Tibial nerve (tissue), 3 donors: ENCODE data around the gene KPNA3.

Source experiments
- CTCF ChIP-seq, 5 experiments: fragments of 200-600 bp in 3 of 5; fragments of 450-650 bp in 2 of 5; sonication (generic) in 3 of 5; IDR thresholded peaks; one replicate each; pipeline ENCODE4 v1.5.1; 2016 to 2019; ENCODE audit warnings: antibody characterized with exemption in 5 of 5, mild to moderate bottlenecking in 3 of 5, moderate library complexity in 2 of 5
- POLR2A ChIP-seq, 2 donors: fragments of 450-650 bp; IDR thresholded peaks; one replicate each; pipeline ENCODE4 v1.6.1; 2017; ENCODE audit warnings: antibody characterized with exemption in 2 of 2, mild to moderate bottlenecking in 2 of 2, moderate library complexity in 2 of 2

- TF ChIP-seq CTCF (IDR thresholded peaks at IDR 0.05), result no peak
- no peak for TF ChIP-seq POLR2A (IDR thresholded peaks at IDR 0.05)
Observed at GRCh38 chr13:49814551-49815270, 22.2 kb upstream of the KPNA3 start.
